C4-2B (cell line): ENCODE measurements around the gene ZGRF1.

Source experiments
- H3K27ac ChIP-seq: fragments of 450-650 bp; 2 replicates; pipeline ENCODE4 v1.5.1; 2017
- ZFX ChIP-seq: fragments of 450-650 bp; IDR thresholded peaks from 2 replicates; pipeline ENCODE4 v1.6.1; 2017
- TF ChIP-seq, protein P1 (sequence below): fragments of 450-650 bp; conservative IDR thresholded peaks from 2 replicates; pipeline ENCODE4 v1.5.1; 2017; ENCODE audit warnings: mild to moderate bottlenecking

The ZGRF1 gene

DNA sequence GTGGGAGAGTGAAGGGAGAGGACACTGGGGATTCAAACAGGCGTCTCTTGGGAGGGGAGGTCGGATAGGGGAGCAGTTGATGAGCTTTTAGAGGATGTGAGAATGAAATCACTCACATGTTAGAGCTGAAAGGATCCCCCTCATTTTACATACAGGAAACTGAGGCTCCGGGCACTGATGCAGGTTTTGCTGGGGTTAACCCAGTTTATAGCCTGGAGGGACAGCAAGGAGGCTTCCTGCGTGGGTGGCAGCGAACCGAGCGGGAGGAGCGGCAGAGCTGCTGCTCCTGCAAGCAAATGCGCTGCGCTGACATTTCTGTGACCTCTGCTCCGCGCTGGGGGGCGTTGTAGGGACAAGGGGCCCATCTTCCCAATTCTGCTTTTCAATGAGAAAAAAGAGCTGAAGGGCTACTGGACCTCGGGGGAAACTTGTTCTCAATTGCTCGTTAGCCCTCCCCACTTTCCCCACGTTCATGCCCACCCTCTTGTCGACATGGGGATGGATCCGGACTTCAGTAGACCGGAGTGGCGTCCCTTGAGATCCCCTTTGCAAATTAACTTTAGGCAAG lies 119.6 kb downstream of the ZGRF1 start:
- H3K27ac ChIP-seq, result no peak overlapping the region
- TF ChIP-seq, protein P1, sequence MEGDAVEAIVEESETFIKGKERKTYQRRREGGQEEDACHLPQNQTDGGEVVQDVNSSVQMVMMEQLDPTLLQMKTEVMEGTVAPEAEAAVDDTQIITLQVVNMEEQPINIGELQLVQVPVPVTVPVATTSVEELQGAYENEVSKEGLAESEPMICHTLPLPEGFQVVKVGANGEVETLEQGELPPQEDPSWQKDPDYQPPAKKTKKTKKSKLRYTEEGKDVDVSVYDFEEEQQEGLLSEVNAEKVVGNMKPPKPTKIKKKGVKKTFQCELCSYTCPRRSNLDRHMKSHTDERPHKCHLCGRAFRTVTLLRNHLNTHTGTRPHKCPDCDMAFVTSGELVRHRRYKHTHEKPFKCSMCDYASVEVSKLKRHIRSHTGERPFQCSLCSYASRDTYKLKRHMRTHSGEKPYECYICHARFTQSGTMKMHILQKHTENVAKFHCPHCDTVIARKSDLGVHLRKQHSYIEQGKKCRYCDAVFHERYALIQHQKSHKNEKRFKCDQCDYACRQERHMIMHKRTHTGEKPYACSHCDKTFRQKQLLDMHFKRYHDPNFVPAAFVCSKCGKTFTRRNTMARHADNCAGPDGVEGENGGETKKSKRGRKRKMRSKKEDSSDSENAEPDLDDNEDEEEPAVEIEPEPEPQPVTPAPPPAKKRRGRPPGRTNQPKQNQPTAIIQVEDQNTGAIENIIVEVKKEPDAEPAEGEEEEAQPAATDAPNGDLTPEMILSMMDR, result no peak
- TF ChIP-seq ZFX, result no peak

DNA sequence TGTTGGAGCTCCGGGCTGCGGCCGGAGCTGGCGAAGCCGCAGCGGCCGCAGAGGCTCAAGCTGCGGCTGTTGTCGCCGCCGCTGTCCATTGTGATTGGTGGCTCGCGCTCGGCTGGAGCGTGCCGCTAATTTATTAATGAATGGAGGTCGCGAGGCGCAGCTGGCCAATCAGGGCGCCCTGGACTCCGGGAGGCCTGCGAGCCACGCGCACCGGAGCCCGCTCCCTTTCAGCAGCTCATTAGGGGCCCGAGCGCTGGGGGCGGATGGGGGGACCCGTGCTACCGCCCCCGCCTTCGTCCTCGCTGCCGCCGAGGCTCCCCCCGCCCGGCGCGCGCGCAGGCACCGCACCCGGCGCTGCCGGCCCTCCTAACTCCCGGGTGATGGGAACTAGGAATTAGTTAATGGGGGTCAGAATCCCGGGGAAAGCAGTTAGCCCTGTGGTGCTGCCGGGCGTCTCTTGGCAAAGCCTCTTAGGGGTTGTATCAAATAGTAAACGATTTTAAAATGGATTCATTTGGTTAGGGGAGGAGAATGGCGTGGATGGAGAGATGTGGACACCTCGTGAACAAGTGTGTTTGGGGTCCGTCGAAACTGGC lies 120.1 kb downstream of the ZGRF1 start:
- TF ChIP-seq, protein P1, result no peak
- no peak for TF ChIP-seq ZFX
- H3K27ac ChIP-seq, result no peak overlapping the region

DNA sequence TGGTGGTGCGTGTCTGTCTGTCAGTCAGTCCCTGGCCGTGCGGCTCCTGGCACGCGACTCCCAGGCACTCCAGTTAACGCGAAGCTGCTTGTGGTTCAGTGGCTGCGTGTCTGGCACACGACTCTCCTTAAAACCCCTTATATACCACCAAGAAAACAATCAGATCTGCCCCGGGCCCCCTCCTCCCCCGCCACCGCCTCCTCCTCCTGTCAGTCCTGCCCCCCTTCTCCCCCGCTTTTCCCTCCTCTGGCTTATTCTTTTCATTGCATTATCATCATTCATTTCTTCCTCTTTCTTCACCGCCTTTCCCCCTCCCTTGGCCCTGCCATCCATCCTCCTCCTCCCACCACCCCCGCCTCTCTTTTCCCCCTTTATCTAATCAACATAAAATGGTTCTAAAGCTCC lies 120.6 kb downstream of the ZGRF1 start, which contains the start of gene NEUROG2:
Gene NEUROG2, minus strand, starts transcription at position 115 of the 405 bp plus-strand sequence. CDS start 705 bp downstream, outside the sequence.
- no peak within 1 kb of the TSS for H3K27ac ChIP-seq
- TF ChIP-seq, protein P1, result no peak
- TF ChIP-seq ZFX, result no peak

DNA sequence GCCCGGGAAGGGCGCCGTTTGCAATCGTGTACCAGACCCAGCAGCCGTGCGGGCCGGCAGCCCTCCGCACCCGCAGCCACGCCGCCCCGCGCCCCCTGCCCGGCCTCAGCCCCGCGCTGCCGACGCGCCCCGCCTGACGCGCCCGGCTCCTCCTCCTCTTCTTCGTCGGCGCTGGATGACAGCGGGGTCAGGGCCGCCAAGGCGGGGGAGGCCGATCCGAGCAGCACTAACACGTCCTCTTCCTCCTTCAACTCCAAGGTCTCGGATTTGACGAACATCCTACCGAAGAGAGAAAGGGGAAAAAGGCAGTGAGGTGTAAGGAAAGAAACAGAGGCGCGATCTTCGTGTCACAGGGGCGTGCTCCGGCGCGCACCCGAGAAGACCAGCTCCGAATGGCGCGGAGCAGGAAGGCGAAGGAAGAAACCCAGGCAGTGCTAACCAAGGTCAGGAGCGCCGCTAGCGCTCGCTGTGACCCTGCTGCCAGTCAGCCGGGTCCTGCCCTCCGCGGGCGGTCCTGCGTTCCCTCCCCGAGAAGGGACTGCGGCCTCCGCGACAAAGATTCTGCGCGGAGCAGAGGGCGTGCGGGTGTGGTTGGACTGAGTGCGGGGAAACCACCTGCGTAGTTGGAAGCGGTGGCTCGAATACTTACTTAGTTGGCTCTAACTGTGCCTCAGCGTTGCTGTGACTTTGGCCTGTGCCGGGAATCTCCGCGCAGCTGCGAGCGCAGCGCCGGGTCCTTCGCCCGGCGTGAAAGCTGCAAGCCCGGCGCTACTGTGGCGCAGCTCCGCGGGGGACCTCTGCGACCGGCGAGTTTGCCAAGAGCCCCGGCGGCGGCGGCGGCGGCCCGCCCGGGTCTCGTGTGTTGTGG lies 121.3 kb downstream of the ZGRF1 start:
- H3K27ac ChIP-seq, result no peak overlapping the region
- TF ChIP-seq ZFX, result no peak
- TF ChIP-seq, protein P1, result no peak

DNA sequence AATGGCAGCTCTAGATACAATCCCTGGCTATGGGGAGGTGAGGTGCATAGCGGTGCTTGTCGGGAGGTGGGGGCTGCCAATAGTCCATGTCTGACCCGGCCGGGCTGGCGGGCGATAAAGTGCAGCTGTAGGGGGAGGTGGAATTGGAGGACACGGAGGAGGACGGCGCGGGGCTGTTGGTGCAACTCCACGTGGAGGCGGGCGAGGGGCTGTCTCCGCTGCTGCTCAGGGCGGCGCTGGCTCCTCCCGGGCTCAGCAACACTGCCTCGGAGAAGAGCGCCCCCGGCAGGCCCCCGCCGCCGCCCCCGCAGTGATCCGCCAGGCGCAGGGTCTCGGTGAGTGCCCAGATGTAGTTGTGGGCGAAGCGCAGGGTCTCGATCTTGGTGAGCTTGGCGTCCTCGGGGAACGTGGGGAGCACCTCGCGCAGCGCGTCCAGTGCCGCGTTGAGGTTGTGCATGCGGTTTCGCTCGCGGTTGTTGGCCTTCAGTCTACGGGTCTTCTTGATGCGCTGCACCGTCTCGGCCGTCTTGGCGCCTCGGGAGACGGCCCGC lies 122.0 kb downstream of the ZGRF1 start:
- TF ChIP-seq, protein P1, result no peak
- TF ChIP-seq ZFX, result no peak
- H3K27ac ChIP-seq, result no peak overlapping the region

DNA sequence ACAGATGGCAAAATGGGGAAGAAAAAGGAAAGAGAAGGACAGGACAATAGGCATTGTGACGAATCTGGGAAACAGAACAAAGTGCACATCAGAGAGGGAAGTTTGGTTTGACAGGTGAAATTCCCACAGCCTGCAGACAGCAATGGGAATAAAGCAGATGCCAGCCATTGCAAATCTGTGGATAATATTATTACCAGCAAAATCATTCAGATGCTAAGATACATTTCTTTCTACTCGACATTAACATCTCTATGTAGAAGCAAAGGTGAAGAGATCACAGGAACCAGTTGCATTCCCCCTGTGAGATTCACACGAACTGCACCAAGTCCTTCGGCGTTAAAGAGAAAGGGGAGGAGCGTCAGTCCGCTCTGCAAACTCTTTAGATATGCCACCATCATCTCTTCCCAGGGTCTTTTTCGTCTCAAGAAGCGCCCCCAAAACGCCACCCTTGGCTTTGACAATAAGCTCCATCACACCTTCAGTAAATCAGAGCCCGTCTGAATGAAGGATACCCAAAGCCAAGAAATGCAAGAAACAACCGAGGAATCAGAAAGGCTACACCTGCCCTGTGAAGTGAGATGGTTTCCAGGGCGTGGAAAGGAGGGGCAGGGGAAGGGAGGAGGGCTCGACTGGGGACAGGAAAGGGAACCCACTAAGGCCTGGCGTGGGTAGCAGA lies 122.6 kb downstream of the ZGRF1 start:
- TF ChIP-seq ZFX, result no peak
- TF ChIP-seq, protein P1, result no peak

More for the DNA sequence above, 122.6 kb downstream of the ZGRF1 start:
- H3K27ac ChIP-seq, result no peak overlapping the region
